H1 (cell line): ENCODE results near the gene NLRC5. TPM values are rescaled to one million over a fixed set of nuclear protein-coding genes. Genes with fewer than 3 reads are reported as not detected.

Experiments used
- ASH2L ChIP-seq: fragments of 200-600, 300-600 bp; sonication (generic); IDR thresholded peaks from one replicate; pipeline ENCODE4 v1.7.1; 2017; ENCODE audit warnings: low read length
- CBX8 ChIP-seq: fragments of 300-800, 300-1000 bp; sonication (generic); IDR thresholded peaks from 2 replicates; pipeline ENCODE4 v1.7.1; 2016; ENCODE audit warnings: low read depth, low read length, borderline replicate concordance
- CHD2 ChIP-seq: IDR thresholded peaks from 2 replicates; pipeline ENCODE4 v1.6.1; 2012; ENCODE audit warnings: low read length, improper control_type of control experiment
- FOSL1 ChIP-seq: IDR thresholded peaks from 2 replicates; pipeline ENCODE4 v1.6.1; 2011; ENCODE audit warnings: mild to moderate bottlenecking, low read depth, low read length, moderate library complexity; ENCODE audit not compliant: insufficient read depth
- HDAC6 ChIP-seq: IDR thresholded peaks from one replicate; pipeline ENCODE4 v1.7.1; 2012; ENCODE audit warnings: low read depth, mild to moderate bottlenecking, inconsistent platforms, low read length, moderate library complexity
- JUND ChIP-seq: IDR thresholded peaks from 2 replicates; pipeline ENCODE4 v1.6.1; 2011; ENCODE audit warnings: mild to moderate bottlenecking, improper control_type of control experiment, low read length
- SIRT6 ChIP-seq: IDR thresholded peaks from one replicate; pipeline ENCODE4 v1.7.1; 2012; ENCODE audit warnings: low read length, inconsistent platforms
- SRF ChIP-seq: IDR thresholded peaks from 2 replicates; pipeline ENCODE4 v1.6.1; 2011; ENCODE audit warnings: mild to moderate bottlenecking, low read depth, low read length, moderate library complexity
- TEAD4 ChIP-seq: IDR thresholded peaks from 2 replicates; pipeline ENCODE4 v1.6.1; 2012; ENCODE audit warnings: low read depth, low read length, inconsistent platforms, mixed read lengths
- ZNF274 ChIP-seq: IDR thresholded peaks from 2 replicates; pipeline ENCODE4 v1.7.0; 2012; ENCODE audit warnings: low read length, borderline replicate concordance; ENCODE audit errors: extremely low read depth
- polyA plus RNA-seq, 7 experiments: library from polyadenylated mRNA; depleted of rRNA in 3 of 7; stranded (reverse) in 5 of 7; unstranded in 2 of 7; fragments of >200 nt in 5 of 7; fragments of 200-250 nt in 2 of 7; gene quantifications; 1 replicate in 5 of 7; 2 replicates in 1 of 7; 4 replicates in 1 of 7; pipeline versions ENCODE4 v1.2.1 to v1.2.3, GENCODE V29; 2011 to 2013; ENCODE audit warnings: missing spikeins in 2 of 7, mixed read lengths in 2 of 7
- total RNA-seq: library from RNA; stranded (reverse); fragmentation: NEBNext Ultra II Directional; extraction: Animal tissue kit (Norgen Biotek cat#: 25700); gene quantifications from 2 replicates; pipeline ENCODE4 v1.2.1, GENCODE V29; 2021
- TF ChIP-seq, protein P1 (sequence below): fragments of 300-600 bp; sonication (generic); IDR thresholded peaks from 2 replicates; pipeline ENCODE4 v1.7.1; 2012; ENCODE audit warnings: low read length, moderate library complexity, mild to moderate bottlenecking, inconsistent platforms; ENCODE audit not compliant: insufficient replicate concordance

The NLRC5 gene
- total and polyA plus RNA-seq, 2 of the 8 experiments (the other 6 are each of a cell fraction or from before 2014, with no cell fraction given): 2.2 to 3.2 TPM

DNA sequence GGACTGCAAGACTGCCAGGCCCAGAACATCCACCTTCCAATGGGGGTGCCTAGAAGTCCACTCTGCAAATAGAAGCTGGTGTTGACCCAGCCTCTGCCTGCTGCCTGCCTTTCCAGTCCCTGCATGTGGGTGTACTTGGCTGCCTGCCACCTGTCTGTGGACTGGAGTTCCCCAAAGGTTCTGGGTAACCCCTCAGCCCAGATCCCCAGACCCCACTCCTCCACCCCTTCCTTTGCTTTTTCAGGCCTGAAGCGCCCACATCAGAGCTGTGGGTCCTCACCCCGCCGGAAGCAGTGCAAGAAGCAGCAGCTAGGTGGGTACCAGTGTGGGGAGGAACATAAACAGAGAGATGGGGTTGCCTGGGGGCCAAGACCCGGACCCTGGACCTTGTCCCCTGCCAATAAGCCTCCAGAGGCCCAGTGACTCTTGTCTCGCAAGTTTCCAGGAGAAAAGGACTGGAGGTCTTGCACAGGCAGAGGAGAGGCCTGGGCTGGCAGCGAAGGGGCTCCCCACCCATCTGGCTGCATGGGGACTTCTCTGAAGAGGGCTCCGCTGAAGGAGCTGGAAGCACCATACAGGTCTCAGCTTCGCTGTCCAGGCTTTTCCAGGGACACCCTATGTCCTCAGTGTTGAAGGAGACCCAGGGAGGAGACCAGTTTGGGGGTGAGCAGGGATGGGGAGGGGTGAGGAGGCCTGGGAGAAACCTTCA lies 34.3 kb downstream of the NLRC5 start (continued):
- TF ChIP-seq, protein P1, sequence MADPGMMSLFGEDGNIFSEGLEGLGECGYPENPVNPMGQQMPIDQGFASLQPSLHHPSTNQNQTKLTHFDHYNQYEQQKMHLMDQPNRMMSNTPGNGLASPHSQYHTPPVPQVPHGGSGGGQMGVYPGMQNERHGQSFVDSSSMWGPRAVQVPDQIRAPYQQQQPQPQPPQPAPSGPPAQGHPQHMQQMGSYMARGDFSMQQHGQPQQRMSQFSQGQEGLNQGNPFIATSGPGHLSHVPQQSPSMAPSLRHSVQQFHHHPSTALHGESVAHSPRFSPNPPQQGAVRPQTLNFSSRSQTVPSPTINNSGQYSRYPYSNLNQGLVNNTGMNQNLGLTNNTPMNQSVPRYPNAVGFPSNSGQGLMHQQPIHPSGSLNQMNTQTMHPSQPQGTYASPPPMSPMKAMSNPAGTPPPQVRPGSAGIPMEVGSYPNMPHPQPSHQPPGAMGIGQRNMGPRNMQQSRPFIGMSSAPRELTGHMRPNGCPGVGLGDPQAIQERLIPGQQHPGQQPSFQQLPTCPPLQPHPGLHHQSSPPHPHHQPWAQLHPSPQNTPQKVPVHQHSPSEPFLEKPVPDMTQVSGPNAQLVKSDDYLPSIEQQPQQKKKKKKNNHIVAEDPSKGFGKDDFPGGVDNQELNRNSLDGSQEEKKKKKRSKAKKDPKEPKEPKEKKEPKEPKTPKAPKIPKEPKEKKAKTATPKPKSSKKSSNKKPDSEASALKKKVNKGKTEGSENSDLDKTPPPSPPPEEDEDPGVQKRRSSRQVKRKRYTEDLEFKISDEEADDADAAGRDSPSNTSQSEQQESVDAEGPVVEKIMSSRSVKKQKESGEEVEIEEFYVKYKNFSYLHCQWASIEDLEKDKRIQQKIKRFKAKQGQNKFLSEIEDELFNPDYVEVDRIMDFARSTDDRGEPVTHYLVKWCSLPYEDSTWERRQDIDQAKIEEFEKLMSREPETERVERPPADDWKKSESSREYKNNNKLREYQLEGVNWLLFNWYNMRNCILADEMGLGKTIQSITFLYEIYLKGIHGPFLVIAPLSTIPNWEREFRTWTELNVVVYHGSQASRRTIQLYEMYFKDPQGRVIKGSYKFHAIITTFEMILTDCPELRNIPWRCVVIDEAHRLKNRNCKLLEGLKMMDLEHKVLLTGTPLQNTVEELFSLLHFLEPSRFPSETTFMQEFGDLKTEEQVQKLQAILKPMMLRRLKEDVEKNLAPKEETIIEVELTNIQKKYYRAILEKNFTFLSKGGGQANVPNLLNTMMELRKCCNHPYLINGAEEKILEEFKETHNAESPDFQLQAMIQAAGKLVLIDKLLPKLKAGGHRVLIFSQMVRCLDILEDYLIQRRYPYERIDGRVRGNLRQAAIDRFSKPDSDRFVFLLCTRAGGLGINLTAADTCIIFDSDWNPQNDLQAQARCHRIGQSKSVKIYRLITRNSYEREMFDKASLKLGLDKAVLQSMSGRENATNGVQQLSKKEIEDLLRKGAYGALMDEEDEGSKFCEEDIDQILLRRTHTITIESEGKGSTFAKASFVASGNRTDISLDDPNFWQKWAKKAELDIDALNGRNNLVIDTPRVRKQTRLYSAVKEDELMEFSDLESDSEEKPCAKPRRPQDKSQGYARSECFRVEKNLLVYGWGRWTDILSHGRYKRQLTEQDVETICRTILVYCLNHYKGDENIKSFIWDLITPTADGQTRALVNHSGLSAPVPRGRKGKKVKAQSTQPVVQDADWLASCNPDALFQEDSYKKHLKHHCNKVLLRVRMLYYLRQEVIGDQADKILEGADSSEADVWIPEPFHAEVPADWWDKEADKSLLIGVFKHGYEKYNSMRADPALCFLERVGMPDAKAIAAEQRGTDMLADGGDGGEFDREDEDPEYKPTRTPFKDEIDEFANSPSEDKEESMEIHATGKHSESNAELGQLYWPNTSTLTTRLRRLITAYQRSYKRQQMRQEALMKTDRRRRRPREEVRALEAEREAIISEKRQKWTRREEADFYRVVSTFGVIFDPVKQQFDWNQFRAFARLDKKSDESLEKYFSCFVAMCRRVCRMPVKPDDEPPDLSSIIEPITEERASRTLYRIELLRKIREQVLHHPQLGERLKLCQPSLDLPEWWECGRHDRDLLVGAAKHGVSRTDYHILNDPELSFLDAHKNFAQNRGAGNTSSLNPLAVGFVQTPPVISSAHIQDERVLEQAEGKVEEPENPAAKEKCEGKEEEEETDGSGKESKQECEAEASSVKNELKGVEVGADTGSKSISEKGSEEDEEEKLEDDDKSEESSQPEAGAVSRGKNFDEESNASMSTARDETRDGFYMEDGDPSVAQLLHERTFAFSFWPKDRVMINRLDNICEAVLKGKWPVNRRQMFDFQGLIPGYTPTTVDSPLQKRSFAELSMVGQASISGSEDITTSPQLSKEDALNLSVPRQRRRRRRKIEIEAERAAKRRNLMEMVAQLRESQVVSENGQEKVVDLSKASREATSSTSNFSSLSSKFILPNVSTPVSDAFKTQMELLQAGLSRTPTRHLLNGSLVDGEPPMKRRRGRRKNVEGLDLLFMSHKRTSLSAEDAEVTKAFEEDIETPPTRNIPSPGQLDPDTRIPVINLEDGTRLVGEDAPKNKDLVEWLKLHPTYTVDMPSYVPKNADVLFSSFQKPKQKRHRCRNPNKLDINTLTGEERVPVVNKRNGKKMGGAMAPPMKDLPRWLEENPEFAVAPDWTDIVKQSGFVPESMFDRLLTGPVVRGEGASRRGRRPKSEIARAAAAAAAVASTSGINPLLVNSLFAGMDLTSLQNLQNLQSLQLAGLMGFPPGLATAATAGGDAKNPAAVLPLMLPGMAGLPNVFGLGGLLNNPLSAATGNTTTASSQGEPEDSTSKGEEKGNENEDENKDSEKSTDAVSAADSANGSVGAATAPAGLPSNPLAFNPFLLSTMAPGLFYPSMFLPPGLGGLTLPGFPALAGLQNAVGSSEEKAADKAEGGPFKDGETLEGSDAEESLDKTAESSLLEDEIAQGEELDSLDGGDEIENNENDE: no peak
- no peak for TF ChIP-seq SRF
- TF ChIP-seq SIRT6: no peak
- TF ChIP-seq ASH2L: no peak
- no peak for TF ChIP-seq CBX8
- TF ChIP-seq HDAC6: no peak
- TF ChIP-seq JUND: no peak
- no peak for TF ChIP-seq TEAD4
- TF ChIP-seq CHD2: no peak
- no peak for TF ChIP-seq ZNF274
- no peak for TF ChIP-seq FOSL1
- TF ChIP-seq, all 59 proteins: peak for 0
